ENCODE data around the gene ITM2C. TPM values are rescaled to one million over a fixed set of nuclear protein-coding genes. Genes with fewer than 3 reads are reported as not detected.

The ITM2C gene
- total and polyA plus RNA-seq, 2 of the 8 experiments (the other 6 are each of a cell fraction or from before 2014, with no cell fraction given), result 362 to 742 TPM

DNA sequence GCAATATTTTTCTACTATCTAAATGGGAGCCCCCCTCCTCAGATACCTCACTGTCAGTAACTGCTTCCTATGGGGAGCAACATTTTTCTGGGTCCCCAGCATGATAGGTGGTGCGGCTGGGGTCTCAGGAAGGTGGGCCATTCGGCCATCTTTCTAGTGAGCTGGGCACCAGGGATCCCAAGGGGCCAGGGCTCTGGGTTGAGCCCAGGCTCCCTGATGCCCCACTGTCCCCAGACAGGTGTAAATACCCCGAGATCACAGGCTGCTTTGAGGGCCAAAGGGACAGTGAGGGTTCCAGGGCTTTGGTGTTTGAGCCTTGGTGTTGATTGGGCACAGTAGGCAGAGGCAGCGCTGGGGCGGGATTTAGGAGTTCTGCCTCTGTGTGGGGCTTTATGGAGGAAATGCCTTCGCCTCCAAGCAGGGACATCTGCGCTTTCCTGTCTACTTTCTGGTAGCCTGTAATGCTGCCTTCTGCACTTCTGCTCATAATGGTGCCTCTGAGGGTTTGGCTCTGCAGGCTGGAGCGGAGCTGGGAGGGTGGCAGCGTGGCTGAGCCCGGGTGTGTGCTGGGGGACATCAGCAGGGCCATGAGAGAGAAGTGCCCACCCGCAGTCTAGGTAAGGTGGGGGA, 5.3 kb downstream of the ITM2C start (continued):
- no peak for TF ChIP-seq POU5F1 (IDR thresholded peaks at IDR 0.05; ENCODE audit: low read depth, low read length)
- no peak for TF ChIP-seq SRF (IDR thresholded peaks at IDR 0.05; ENCODE audit: low read depth, low read length)
- no peak for TF ChIP-seq CTCF (IDR thresholded peaks at IDR 0.05; ENCODE audit: control extremely low read depth in 1 of 3, insufficient read depth in 1 of 3, low read depth in 1 of 3, low read length in 3 of 3)
- TF ChIP-seq KDM1A (IDR thresholded peaks at IDR 0.05; ENCODE audit: borderline replicate concordance, low read length), result no peak
- TF ChIP-seq BCL11A (IDR thresholded peaks at IDR 0.05; ENCODE audit: low read depth in 2 of 2, low read length in 2 of 2), result no peak
